Ishikawa (cell line): Measurements from ENCODE around the gene PIGR.

Source experiments
- CREB1 ChIP-seq: IDR thresholded peaks from 2 replicates; pipeline ENCODE4 v1.6.1; 2012; ENCODE audit warnings: low read depth
- EP300 ChIP-seq: IDR thresholded peaks from 2 replicates; pipeline ENCODE4 v1.6.1; 2012; ENCODE audit warnings: borderline replicate concordance
- FOXM1 ChIP-seq: IDR thresholded peaks from 2 replicates; pipeline ENCODE4 v1.6.1; 2012; ENCODE audit warnings: low read depth, borderline replicate concordance
- MAX ChIP-seq: IDR thresholded peaks from 2 replicates; pipeline ENCODE4 v1.6.1; 2012
- REST ChIP-seq: IDR thresholded peaks from 2 replicates; pipeline ENCODE4 v1.6.1; 2012; ENCODE audit warnings: low read depth, mild to moderate bottlenecking
- TAF1 ChIP-seq: IDR thresholded peaks from 2 replicates; pipeline ENCODE4 v1.6.1; 2012; ENCODE audit warnings: low read depth, mild to moderate bottlenecking
- TCF12 ChIP-seq: IDR thresholded peaks from 2 replicates; pipeline ENCODE4 v1.6.1; 2012; ENCODE audit warnings: low read depth
- YY1 ChIP-seq: IDR thresholded peaks from 2 replicates; pipeline ENCODE4 v1.6.1; 2012; ENCODE audit warnings: low read depth

- TF ChIP-seq CREB1, result no peak
- no peak for TF ChIP-seq YY1
- TF ChIP-seq MAX, result no peak
- TF ChIP-seq TCF12, result no peak
- no peak for TF ChIP-seq TAF1
- TF ChIP-seq REST, result no peak
- TF ChIP-seq FOXM1, result no peak
- TF ChIP-seq EP300, result no peak
Measured at GRCh38 chr1:206965781-206966180, 19.5 kb upstream of the PIGR start.
